NCI-H748 treated with DMSO at 0.1 percent for 48 hours (cell line): ENCODE results near the gene BDP1.
"Not testable (repeated sequence)": the region's sequence is repeated elsewhere in the genome, so short reads cannot be mapped to it uniquely, and the experiment has no call there.

Experiments used
- DNase-seq: peaks from one replicate; lab custom pipeline; 2025; lab: John Stamatoyannopoulos, UW

Gene BDP1

DNA sequence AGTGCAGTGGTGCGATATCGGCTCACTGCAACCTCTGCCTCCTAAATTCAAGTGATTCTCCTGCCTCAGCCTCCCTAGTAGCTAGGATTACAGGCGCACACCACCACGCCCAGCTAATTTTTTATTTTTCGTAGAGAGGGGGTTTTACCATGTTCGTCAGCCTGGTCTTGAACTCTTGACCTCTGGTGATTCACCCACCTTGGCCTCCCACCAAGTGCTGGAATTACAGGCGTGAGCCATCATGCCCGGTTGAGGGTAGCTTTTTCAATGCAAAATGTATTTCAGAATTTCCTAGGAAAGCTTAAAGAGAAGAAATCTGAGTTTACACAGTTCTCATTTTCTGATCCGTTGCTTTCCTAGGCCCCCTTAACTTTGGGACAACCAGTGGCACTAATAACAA, 15.7 kb downstream of the BDP1 start:
- no peak for DNase-seq

DNA sequence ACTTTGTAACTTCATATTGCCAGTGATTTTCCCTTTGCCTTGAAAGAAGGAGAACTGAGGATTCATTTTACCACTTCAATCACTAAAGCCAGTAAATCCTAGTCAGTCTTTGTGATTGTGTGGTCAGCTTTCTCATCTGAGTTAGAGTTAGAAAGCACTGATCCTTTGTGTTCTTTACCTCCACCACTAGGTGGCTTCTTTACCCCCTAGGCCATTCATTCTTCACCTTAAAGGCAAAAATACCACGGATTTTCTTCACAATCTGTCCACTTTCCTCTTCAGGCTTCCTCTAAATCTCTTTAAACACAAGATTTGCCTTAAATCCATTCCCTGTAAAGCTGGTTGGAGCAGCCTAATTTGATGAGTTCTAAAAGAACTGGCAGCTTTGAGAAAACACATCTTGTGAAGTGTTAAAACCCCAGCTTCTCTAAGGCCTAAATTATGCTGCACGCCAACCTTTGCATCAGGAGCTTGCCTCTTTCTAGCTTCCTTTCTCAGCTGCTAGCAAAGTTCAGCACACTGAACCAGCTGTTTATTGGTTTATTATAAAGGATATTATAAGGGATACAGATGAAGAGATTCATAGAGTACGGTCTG, 20.4 kb downstream of the BDP1 start:
- no peak for DNase-seq

DNA sequence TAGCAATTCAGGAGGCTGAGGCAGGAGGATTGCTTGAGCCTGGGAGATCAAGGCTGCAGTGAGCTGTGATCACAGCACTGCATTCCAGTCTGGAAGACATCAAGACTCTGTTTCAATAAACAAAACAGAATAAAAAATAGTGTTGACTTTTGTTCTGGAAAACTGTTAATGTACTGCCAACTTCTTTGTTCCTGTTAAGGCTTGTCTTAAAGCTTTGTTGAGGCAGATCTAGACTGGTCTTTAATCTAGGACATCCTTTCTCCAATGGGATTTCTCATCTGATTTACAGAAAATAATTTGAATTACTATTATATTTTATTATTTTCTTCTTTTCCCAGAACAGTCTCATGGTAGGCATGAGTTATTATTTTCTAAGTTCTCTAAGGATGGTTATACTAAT, 26.0 kb downstream of the BDP1 start:
- no peak for DNase-seq

DNA sequence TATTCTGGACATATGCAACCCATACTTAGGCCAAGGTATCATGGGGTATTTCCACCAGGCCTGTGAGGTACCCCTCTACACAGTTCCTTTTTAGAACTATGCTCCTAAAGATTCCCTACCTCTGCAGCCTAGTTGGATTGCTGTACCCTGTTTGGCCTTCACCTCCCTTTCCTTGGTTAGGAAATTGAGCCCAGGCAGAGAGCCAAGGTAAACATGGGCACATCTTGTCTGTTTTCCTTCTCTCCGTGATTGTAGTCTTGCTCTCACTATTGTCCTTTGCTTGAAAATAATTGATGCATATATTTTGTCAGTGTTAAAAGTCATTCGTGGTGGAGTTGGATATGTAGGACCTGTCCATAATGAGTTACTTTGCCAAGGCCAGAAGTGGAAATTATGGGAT, 26.7 kb downstream of the BDP1 start:
- DNase-seq: peak; percentile 55

DNA sequence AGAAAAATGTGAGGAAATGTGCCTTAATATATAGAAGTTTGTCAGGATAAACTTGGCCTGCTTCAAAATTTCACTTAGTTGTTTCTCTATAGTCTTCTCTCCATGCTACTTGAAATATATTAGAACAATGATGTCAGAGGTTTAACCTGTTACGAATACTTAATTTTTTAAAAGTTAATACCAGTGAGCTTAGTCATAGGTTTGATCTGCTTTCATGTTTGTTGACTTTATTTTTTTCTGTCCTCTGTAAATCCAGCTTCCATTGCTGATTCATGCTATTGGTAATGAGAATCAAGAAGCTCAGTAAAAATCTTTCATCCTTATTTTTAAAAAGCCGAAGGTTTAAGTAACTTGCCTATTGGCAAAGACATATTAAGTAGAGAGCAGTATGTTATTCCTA, 27.9 kb downstream of the BDP1 start:
- DNase-seq: no peak

DNA sequence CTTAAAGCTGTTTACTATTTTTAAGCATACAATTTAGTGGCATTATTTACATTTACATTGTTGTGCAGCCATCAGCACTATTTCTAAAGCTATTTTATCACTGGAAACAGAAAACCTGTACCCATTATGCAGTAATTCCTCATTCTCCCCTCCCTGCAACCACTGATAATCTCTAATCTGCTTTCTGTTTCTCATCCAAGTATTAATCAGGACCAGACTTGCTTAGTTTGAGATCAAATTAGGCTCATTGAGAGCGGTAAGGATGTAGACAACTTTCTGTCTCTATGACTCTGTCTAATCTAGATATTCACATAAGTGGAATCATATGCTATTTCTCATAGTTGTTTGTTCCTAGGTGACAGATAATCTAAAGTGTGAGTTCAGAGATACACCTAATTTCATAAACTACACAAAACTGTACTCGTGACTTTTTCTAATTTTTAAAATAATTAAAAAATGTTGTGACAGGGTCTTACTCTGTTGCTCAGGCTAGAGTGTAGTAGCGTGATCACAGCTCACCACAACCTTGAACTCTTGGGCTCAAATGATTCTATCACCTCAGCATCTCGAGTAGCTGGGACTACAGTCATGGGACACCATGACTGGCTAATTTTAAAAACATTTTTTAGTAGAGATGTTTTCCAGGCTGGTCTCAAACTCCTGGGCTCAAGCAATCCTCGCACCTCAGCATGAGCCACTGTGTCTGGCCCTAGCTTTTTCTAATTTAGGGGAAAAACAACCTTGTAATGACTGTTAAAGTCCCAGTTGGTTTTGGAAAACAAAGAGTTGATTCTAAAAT, 37.6 kb downstream of the BDP1 start:
- DNase-seq: no peak

DNA sequence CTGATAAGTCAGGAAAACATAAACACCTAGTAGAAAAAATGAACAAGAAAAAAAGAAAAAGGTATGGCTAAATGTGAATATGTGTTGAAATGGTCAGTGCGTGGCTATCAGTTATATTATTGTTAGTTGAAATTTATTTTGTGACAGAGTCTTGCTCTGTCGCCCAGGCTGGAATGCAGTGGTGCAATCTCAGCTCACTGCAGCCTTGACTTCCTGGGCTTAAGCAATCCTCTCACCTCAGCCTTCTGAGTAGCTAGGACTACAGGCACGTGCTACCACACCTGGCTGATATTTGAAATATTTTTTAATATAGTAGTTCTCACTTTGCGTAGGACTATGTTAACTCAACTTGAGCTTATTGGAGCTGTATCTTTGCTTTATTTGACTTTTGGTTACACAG, 38.8 kb downstream of the BDP1 start:
- DNase-seq: not testable (repeated sequence)

DNA sequence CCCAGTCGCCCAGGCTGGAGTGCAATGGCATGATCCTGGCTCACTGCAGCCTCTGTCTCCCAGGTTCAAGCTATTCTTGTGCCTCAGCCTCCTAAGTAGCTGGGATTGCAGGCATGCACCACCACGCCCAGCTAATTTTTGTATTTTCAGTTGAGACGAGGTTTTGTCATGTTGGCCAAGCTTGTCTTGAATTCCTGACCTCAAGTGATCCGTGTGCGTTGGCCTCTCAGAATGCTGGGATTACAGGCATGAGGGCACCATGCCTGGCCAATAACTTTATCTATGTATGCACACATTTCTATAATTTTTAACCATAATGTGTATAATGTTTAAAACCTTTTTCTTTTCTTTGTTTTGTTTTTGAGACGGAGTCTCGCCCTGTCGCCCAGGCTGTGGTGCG, 43.3 kb downstream of the BDP1 start:
- DNase-seq: not testable (repeated sequence)

DNA sequence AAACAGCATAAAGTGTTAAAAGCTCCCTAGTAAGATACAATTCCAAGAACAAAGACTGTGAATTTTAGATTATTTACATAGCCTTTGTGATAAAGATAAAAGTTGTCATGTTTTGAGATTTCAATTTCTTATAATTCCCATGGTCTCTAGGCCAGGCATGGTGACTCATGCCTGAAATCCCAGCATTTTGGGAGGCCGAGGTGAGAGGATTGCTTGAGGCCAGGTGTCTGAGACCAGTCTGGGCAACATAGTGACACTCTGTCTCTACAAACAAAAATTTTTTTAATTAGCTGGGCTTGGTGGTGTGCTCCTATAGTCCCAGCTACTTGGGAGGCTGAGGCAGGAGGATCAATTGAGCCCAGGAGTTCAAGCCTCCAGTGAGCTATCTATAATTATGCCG, 48.1 kb downstream of the BDP1 start:
- DNase-seq: no peak

DNA sequence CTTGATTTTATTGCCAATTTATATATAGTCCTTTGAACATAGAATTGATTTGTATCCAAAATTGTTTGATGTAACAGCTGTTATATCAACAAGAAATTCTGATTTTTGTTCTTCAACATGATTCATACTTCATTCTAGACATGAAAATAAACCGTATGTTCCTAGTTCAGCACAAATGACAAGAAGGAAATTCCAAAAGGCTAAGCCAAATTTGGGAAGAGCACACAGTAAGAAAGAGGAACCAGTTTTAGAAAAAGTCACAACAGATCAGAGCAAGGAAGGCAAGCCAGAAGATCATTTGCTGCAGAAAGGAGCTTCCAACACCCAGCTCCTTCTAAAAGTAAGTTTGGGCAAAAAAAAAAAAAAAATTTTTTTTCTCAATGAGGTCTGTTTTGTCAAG, 66.7 kb downstream of the BDP1 start:
- no peak for DNase-seq

DNA sequence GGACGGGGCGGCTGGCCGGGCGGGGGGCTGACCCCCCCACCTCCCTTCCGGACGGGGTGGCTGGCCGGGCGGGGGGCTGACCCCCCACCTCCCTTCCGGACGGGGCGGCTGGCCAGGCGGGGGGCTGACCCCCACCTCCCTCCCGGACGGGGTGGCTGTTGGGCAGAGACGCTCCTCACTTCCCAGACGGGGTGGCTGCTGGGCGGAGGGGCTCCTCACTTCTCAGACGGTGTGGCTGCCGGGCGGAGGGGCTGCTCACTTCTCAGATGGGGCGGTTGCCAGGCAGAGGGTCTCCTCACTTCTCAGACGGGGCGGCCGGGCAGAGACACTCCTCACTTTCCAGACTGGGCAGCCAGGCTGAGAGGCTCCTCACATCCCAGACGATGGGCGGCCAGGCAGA, 70.2 kb downstream of the BDP1 start:
- DNase-seq: not testable (repeated sequence)

DNA sequence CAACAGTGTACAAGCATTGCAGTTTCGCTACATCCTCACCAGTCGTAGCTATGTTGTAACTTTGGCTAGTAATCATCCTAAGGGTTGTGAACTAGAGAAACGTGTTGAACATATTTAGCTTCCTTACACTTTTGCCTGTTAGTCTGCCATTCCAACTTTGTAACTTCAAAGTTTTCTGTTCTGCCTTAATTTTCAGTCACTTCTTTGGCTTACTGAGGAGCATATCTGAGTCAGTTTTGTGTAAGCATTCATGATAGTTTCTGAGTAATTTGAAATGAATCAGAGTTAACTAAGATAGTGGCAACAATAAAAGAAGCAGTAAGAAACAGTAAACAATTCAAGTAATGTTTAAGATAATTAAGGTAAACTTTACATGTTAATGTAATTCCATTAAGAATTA, 72.8 kb downstream of the BDP1 start:
- no peak for DNase-seq

DNA sequence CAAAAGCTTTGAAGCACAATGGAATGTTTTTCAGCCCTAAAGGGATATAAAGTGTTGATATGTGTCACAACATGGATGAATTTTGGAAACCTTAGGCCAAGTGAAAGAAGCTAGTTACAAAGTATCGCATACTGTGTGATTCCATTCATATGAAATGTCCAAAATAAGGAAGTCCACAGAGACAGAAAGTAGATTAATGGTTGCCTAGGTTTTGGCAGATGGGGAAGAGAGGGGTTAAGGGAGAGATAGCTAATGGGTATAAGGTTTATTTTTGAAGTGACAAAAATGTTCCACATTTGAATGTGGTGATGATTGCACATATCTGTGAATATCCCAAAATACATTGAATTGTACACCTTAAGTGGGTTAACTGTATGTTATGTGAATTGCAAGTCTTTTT, 74.2 kb downstream of the BDP1 start:
- no peak for DNase-seq

DNA sequence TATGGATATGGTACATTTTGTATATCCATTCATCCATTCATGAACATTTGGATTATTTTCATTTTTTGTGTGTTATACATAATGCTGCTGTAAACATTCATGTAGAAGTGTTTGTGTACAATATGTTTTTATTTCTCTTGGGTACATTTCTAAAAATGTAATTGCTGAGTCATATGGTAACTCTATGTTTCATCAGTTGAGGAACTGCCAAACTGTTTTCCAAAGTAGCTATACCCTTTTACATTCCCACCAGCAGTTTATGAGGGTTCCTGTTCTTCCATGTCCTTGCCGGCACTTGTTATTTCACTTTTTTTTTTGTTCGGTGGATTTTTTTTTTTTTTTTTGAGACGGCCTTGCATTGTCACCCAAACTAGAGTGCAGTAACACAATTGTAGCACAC, 77.7 kb downstream of the BDP1 start:
- no peak for DNase-seq

DNA sequence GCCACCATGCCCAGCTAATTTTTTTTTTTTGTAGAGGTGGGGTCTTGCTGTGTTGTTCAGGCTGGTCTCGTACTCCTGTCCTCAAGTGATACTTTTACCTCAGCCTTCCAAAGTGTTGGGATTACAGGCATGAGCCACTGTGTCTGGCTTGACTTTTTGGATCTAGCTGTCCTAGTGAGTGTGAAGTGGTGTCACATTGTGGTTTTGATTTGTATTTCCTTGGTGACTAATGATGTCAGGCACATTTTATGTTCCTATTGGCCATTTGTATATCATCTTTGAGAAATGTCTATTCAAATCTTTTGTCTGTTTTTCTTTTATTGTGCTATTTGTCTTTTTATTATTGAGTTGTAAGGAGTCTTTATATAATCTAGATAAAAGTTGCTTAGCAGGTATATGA, 78.2 kb downstream of the BDP1 start:
- no peak for DNase-seq

DNA sequence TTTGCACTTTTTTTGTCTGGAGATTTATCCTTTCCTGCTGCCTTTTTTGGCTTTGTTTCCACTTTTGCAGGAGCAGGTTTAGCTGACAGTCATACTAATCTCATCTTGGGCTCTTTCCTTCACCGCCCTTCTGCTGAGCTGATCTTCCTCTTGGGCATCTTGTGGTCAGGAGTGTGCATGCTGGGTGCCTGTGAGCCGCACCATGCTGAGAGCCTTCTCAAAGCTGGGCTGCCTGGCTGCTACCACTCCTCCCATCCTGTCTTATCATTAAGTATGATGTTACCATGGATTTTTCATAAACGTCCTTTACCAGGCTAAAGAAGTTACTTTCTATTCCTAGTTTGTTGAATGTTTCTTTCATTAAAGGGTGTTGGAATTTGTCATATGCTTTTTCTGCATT, 82.2 kb downstream of the BDP1 start:
- no peak for DNase-seq

DNA sequence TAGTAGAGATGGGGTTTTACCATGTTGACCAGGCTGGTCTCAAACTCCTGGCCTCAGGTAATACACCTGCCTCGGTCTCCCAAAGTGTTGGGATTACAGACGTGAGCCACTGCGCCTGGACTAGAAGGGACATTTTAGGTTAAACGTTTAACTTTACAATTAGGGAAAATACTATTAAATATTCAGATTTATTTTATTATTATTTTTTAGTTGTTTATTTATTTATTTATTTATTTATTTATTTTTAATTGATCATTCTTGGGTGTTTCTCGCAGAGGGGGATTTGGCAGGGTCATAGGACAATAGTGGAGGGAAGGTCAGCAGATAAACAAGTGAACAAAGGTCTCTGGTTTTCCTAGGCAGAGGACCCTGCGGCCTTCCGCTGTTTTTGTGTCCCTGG, 95.4 kb downstream of the BDP1 start:
- not testable (repeated sequence) for DNase-seq

DNA sequence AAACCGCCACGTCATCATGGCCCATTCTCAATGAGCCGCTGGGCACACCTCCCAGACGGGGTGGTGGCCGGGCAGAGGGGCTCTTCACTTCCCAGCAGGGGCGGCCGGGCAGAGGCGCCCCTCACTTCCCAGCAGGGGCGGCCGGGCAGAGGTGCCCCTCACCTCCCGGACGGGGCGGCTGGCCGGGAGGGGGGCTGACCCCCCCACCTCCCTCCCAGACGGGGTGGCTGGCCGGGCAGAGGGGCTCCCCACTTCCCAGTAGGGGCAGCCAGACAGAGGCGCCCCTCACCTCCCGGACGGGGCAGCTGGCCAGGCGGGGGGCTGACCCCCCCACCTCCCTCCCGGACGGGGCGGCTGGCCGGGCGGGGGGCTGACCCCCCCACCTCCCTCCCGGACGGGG, 96.1 kb downstream of the BDP1 start:
- DNase-seq: not testable (repeated sequence)

DNA sequence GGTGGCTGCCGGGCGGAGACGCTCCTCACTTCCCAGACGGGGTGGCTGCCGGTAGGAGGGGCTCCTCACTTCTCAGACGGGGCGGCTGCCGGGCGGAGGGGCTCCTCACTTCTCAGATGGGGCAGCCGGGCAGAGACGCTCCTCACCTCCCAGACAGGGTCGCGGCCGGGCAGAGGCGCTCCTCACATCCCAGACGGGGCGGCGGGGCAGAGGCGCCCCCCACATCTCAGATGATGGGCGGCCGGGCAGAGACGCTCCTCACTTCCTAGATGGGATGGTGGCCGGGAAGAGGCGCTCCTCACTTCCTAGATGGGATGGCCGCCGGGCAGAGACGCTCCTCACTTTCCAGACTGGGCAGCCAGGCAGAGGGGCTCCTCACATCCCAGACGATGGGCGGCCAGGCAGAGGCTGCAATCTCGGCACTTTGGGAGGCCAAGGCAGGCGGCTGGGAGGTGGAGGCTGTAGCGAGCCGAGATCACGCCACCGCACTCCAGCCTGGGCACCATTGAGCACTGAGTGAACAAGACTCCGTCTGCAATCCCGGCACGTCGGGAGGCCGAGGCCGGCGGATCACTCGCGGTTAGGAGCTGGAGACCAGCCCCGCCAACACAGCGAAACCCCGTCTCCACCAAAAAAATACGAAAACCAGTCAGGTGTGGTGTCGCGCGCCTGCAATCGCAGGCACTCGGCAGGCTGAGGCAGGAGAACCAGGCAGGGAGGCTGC, 96.7 kb downstream of the BDP1 start:
- not testable (repeated sequence) for DNase-seq

DNA sequence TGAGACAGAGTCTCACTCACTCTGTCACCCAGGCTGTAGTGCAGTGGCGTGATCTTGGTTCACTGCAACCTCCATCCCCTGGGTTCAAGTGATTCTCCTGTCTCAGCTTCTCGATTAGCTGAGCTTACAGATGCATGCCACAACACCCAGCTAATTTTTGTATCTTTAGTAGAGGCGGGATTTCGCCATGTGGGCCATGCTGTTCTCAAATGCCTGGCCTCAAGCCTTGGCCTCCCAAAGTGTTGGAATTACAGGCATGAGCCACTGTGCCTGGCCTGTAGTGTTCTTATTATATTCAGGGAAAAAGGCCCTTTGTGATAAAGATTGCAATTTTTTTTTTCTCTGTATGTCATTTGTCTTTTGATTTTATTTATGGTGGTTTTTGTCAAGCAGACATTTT, 107.7 kb downstream of the BDP1 start:
- no peak for DNase-seq

DNA sequence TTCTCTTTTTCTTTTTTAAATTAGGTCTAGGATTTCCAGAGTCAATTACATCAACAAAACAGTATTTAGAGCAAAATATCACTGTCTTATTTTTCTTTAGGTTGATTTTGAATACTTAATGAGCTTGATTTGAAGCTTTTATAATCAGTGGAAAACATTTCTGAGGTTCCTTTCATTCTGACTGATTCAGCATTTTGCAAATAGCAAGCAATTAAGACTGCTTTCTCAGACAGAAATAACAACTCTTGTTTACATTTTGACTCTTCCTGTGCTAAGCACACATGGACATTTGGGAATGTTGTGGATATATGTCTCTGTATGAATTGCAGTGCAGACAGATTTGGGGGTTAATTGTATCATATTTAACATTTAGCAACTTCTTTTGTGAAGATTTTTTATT, 109.4 kb downstream of the BDP1 start:
- DNase-seq: no peak

DNA sequence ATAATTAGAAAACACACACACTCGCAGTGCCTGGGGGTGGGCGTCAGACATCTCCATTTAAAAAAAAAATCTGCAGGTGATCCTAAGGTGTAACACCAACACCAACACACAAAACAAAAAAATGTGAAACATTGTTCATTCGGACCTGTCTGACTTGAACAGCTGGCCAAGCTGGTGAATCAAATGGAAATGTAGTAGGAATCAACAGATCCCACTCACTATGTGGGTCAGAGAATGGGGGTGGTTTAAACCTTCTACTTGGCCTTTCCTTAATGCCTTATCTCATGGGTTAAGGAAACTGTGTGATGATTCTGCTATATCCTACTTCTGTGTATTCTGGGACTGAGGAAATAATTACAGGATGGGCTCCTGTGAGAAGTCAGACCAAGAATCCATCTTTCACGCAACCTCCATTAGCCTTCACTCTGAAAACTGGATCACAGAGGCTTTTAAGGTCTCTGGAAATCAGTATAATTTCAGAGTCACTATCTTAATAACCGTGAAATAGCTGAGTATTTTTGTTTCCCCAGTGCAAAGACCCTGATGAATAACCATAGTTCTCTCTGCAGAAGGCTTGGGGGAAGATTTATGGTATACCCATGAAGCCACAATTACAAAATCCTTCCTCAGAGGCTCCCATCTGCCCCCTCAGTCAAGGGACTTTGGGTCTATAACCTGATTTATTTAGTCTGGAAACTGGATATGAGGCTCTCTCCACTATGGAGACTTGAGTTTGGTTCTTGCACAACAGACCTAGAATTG, 114.5 kb downstream of the BDP1 start:
- DNase-seq: no peak

DNA sequence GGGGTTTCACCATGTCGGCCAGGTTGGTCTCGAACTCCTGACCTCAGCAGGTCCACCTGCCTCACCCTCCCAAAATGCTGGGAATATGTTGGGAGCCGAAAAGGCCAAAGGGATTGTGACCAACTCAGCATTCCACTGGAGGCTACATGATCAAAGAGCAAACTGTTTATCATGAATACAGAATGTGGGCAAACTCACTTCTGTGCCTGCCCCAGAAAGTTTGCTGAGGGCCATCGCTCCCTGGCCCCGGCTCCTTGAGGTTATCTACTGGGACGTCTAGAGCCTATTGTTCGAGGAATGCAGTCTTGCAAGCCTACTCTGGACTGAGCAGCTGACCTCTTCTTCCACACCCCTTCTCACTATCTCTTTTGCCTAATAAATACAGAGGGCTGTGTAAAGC, 116.4 kb downstream of the BDP1 start:
- DNase-seq: not testable (repeated sequence)
